GM12873 (cell line): ENCODE data around the gene AP1G2.

Experiments
- CTCF ChIP-seq: IDR thresholded peaks from 2 replicates; pipeline ENCODE4 v1.5.1; 2012; ENCODE audit warnings: low read depth, mild to moderate bottlenecking, moderate library complexity, low read length, control low read depth; ENCODE audit not compliant: insufficient read depth; ENCODE audit errors: missing control alignments

Gene AP1G2

DNA sequence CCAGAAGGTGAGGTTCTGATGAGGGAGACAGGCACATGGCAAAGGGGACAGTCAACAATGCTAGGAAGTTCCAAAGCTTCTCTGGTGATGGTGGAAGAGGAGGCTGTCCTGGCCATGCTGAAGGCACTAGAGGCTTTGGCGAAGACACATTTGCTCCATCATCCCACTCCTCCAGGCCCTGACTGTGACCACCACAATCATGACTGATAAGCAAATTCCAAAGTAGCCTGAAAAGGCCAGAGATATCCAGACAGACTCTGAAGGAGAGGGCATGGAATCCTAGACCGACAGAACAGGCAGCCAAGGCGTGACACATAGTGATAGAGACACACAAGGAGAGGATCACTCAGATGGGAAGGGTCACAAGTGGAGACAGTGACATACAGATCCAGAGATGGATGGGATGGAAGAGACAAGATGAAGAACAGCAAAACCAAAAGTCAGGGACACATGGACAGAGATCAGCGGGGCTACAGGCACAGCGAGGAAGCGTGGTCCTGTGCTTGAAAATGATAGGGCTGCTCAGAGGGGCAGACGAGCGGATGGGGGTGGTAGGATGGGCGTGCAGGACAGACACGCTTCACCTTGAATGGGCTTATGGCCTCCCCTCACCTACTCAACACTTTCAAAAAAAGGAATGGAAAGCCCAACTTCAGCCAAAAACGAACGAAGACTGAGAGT is 17.3 kb downstream of the AP1G2 start:
- no peak for TF ChIP-seq CTCF

DNA sequence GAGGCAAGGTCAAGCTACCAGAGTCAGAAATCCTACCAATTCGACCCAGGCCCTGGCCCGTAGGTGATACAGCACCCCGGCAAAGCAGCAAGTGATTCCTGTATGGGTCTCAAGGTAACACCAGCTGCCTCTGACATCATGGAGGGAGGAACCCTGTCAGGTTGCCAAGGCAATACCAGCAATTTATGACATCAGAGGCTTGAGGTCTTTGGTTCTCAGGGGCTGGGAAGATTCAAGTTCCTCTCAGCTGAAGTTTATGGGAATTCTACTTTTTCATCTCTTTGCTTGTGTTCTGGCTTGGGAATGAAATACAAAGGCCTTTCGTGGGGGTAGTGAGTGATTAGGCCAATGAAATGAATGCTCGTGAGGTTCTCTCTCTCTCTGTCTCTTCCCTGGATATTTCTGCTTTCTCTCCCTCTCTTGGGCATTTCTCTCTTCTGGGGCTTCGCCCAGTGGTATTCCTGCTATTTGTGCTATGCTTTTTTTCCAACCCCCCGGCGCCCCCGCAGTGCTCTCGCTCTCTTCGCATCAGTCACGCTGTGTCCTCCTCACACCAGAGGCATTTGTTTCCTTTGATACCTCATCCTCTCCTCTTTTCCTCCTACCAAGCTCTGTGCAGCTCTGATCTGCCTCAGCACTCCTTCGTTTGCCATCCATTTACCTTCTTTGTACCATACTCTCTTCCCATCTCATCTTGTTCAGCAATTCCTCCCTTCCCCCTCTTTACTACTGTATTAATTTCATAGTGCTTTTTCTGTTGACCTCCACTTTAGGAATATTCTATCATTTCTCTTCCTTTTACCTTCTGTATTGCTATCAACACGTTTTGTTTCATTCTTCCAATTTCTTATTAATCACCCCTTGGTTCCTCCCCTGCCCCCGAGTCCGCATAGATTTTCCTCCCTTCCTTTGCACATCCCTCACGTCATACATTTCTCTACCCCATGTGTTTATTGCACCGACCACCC is 19.0 kb downstream of the AP1G2 start:
- no peak for TF ChIP-seq CTCF

- no peak for TF ChIP-seq CTCF
These were observed 19.7 kb downstream of the AP1G2 start for GRCh38 chr14:23547924-23548323.

- TF ChIP-seq CTCF = no peak
These were observed 21.0 kb downstream of the AP1G2 start for GRCh38 chr14:23546450-23547035.

GRCh38 chr14:23545740-23546365 is 21.7 kb downstream of the AP1G2 start:
- no peak for TF ChIP-seq CTCF

DNA sequence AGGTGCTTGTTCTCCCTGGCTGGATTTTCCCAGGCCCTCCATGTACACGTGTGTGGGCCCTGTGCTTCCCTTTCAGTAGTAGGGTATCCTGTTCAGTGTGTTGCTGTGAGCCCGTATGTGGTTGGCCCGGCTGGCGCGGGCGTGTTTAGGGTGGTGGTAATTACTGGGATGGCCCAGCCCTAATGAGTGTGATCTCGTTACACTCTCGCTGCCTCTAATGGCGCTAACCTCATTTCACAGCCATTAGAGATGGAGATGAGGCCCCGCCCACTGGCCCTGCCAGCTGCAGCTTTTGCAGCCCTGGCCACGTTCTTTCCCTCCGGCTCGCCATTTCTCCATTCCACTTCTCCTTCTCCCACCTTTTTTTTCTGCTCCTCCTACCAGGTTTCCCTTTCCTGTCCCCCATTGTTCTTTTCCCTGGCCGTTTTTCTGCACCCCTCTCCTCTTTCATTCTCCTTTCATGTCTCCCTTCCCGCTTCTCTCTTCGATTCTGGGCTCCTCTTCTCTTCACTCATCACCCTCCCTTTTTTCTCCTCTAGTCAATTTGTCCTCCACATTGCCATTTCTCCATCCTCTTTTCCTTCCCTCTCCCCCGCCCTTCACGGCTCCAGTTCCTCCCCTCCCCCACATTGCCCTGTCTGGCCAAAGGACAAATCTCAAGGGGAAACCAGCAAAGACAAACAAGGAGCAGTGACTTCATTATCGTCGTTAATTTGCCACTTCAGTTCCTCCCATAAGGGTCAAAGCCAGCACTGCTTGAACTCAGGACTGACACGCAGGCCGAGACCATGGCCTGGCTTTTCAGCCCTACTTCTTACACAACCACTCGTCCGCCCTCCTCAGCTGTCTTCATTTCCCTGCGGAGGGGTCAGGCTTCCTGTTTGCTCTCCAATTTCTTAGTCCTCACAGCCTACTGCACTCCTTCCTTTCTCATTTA is 22.8 kb downstream of the AP1G2 start:
- no peak for TF ChIP-seq CTCF
